K562 (cell line): ENCODE data around the gene BRPF1. TPM values are rescaled to one million over a fixed set of nuclear protein-coding genes. Genes with fewer than 3 reads are reported as not detected.

Experiments
- ATAC-seq: fragments of 200-7000 bp; cut with Tn5 transposase; 3 replicates; pipeline ENCODE4 v1.9.1; 2020; ENCODE audit warnings: moderate library complexity
- BruUV-seq: library from RNA; stranded (reverse); fragments of 400-500 nt; replicated peaks from 2 replicates; lab custom pipeline; 2021; lab: Mats Ljungman, UMichigan
- CTCF ChIA-PET: fragments of 300-600 bp; formaldehyde crosslinking; extraction: SDS; loops from one replicate; lab custom pipeline; 2021; ENCODE audit warnings: low intra/inter-chr PET ratio; lab: Yijun Ruan, JAX
- POLR2A ChIA-PET: fragments of 300-600, 350-650 bp; sonication (Branson Sonifier 250); formaldehyde crosslinking; extraction: SDS; loops from one replicate; lab custom pipeline; 2021; ENCODE audit warnings: antibody characterized with exemption, inconsistent platforms; lab: Yijun Ruan, JAX
- DNase-seq, 4 experiments: peaks; one replicate each; pipeline versions ENCODE4 v3.0.0 to v3.0.0-alpha.2; 2011 to 2018; ENCODE audit warnings: low spot score in 3 of 4, mixed read lengths in 3 of 4; ENCODE audit errors: extremely low read depth in 1 of 4
- FAIRE-seq: peaks from 2 replicates; lab custom pipeline; 2011; peaks lifted over from hg19 to GRCh38; lab: Jason Lieb, UNC
- H2AFZ ChIP-seq: 2 replicates; pipeline ENCODE4 v1.6.0; 2011; ENCODE audit warnings: low read depth, low read length, control low read depth, inconsistent platforms
- H3K27ac ChIP-seq: fragments of 200-600 bp; 3 replicates; pipeline ENCODE4 v1.8.0; 2011; ENCODE audit warnings: low read depth, mild to moderate bottlenecking, control low read depth, inconsistent platforms, low read length, moderate library complexity, mixed read lengths; ENCODE audit errors: extremely low read depth
- H3K27me3 ChIP-seq, 2 experiments: fragments of 300-600 bp in 1 of 2; 2 replicates in 1 of 2; 3 replicates in 1 of 2; pipeline versions ENCODE4 v1.6.0 to v1.8.0; 2011; ENCODE audit warnings: inconsistent platforms in 2 of 2, low read length in 2 of 2, mild to moderate bottlenecking in 1 of 2, mixed read lengths in 1 of 2, moderate library complexity in 1 of 2; ENCODE audit not compliant: control insufficient read depth in 2 of 2, insufficient read depth in 2 of 2
- H3K36me3 ChIP-seq: fragments of 300-600 bp; 3 replicates; pipeline ENCODE4 v1.8.0; 2011; ENCODE audit warnings: mild to moderate bottlenecking, low read length, inconsistent platforms; ENCODE audit not compliant: control insufficient read depth, insufficient read depth
- H3K4me1 ChIP-seq, 2 experiments: fragments of 200-600 bp in 1 of 2; replicated peaks in 1 of 2; 2 replicates in 1 of 2; 3 replicates in 1 of 2; pipeline versions ENCODE4 v1.5.1 to v1.8.0; 2011; ENCODE audit warnings: inconsistent platforms in 2 of 2, low read length in 2 of 2, mild to moderate bottlenecking in 1 of 2, mixed read lengths in 1 of 2, moderate library complexity in 1 of 2; ENCODE audit not compliant: control insufficient read depth in 2 of 2, insufficient read depth in 2 of 2
- H3K4me2 ChIP-seq: 2 replicates; pipeline ENCODE4 v1.6.1; 2011; ENCODE audit warnings: low read length, control low read depth, inconsistent platforms, mixed read lengths; ENCODE audit not compliant: insufficient read depth
- H3K4me3 ChIP-seq: fragments of 200-600 bp; sonication (generic), shearing (Covaris generic); 2 replicates; pipeline ENCODE4 v1.5.1; 2016; ENCODE audit warnings: control low read depth, inconsistent platforms
- H3K79me2 ChIP-seq: fragments of 200-600 bp; 3 replicates; pipeline ENCODE4 v1.8.0; 2011; ENCODE audit warnings: low read length, inconsistent platforms; ENCODE audit not compliant: control insufficient read depth, insufficient read depth
- H3K9ac ChIP-seq, 2 experiments: 2 replicates each; pipeline versions ENCODE4 v1.6.0 to v1.6.1; 2011; ENCODE audit warnings: low read depth in 2 of 2, low read length in 2 of 2, control low read depth in 1 of 2, inconsistent platforms in 1 of 2, mild to moderate bottlenecking in 1 of 2, mixed read lengths in 1 of 2; ENCODE audit not compliant: insufficient read depth in 1 of 2
- H3K9me1 ChIP-seq: one replicate; pipeline ENCODE4 v1.6.0; 2011; ENCODE audit warnings: inconsistent platforms, mild to moderate bottlenecking, low read length, moderate library complexity; ENCODE audit not compliant: control insufficient read depth, insufficient read depth
- H3K9me3 ChIP-seq: replicated peaks from 2 replicates; pipeline ENCODE4 v1.5.1; 2011; ENCODE audit warnings: low read depth, low read length, inconsistent platforms; ENCODE audit not compliant: control insufficient read depth, insufficient read depth
- H4K20me1 ChIP-seq: replicated peaks from 2 replicates; pipeline ENCODE4 v1.6.1; 2011; ENCODE audit warnings: low read length, inconsistent platforms, mixed read lengths; ENCODE audit not compliant: control insufficient read depth, insufficient read depth
- EHMT2 ChIP-seq: fragments of 450-650 bp; IDR thresholded peaks from 2 replicates; pipeline ENCODE4 v1.6.1; 2018; ENCODE audit warnings: antibody characterized with exemption
- OTX1 ChIP-seq: fragments of 450-650 bp; formaldehyde crosslinking; IDR thresholded peaks from 2 replicates; pipeline ENCODE4 v1.4.0; 2022; ENCODE audit warnings: mild to moderate bottlenecking
- ZBTB17 ChIP-seq: fragments of 450-650 bp; formaldehyde crosslinking; IDR thresholded peaks from 2 replicates; pipeline ENCODE4 v1.4.0; 2020; ENCODE audit warnings: mild to moderate bottlenecking
- ZNF699 ChIP-seq: fragments of 250-450 bp; sonication (Bioruptor Pico); IDR thresholded peaks from 2 replicates; pipeline ENCODE4 v1.8.0; 2021; ENCODE audit warnings: mild to moderate bottlenecking, moderate library complexity; ENCODE audit not compliant: insufficient replicate concordance
- WGBS: fragments of 100-300 bp; shearing (Covaris generic); methylation state at CpG from one replicate; pipeline ENCODE4 v1.1.6; 2016; ENCODE audit warnings: low coverage, mixed read lengths; ENCODE audit not compliant: insufficient coverage; ENCODE audit errors: missing lambda C conversion rate; 5-methylcytosine and 5-hydroxymethylcytosine counted together
- in situ Hi-C: fragments of 300-500 bp; cut with MboI; formaldehyde crosslinking; loops from 4 replicates; pipeline ENCODE4 v1.15.0; 2018; ENCODE audit warnings: inconsistent platforms, mixed read lengths
- intact Hi-C: fragments of 100-400 bp; cut with micrococcal nuclease; formaldehyde crosslinking; loops from 2 replicates; pipeline ENCODE4 v1.14.2; 2022
- polyA plus RNA-seq, 8 experiments: library from polyadenylated mRNA; depleted of rRNA in 4 of 8; stranded (reverse) in 5 of 8; unstranded in 3 of 8; fragments of >200 nt; fragmentation: Nextera tagmentation in 2 of 8; fragmentation: Illumina TruSeq in 1 of 8; extraction: Ambion mirVana in 2 of 8; extraction: Trizol in 1 of 8; gene quantifications; 2 replicates each; pipeline versions ENCODE4 v1.2.1 to v1.2.3, GENCODE V29; 2011 to 2014; ENCODE audit warnings: inconsistent platforms in 1 of 8, missing spikeins in 1 of 8
- total RNA-seq, 7 experiments: library from RNA; depleted of rRNA in 6 of 7; stranded (reverse); fragments of >200 nt in 6 of 7; fragmentation: Illumina TruSeq in 2 of 7; extraction: Trizol in 2 of 7; gene quantifications; 2 replicates each; pipeline versions ENCODE4 v1.2.1 to v1.2.3, GENCODE V29; 2011 to 2021; ENCODE audit warnings: low replicate concordance in 1 of 7
- TF ChIP-seq, protein P1 (sequence below): sonication (generic); formaldehyde crosslinking; IDR thresholded peaks from 2 replicates; pipeline ENCODE4 v1.8.0; 2023; ENCODE audit warnings: missing genetic modification reagents, mild to moderate bottlenecking, borderline replicate concordance
- TF ChIP-seq, protein P2 (sequence below), 2 experiments: fragments of 450-650 bp in 1 of 2; IDR thresholded peaks; 2 replicates each; pipeline ENCODE4 v1.6.1; 2011 to 2017; ENCODE audit warnings: low read depth in 2 of 2, antibody characterized with exemption in 1 of 2, borderline replicate concordance in 1 of 2, low read length in 1 of 2, mild to moderate bottlenecking in 1 of 2, mixed read lengths in 1 of 2; ENCODE audit not compliant: control insufficient read depth in 1 of 2

Gene BRPF1
- total and polyA plus RNA-seq, 9 of the 15 experiments (the other 6 are each of a cell fraction or from before 2014, with no cell fraction given), result 1.1 to 40.2 (median 23.5) TPM

DNA sequence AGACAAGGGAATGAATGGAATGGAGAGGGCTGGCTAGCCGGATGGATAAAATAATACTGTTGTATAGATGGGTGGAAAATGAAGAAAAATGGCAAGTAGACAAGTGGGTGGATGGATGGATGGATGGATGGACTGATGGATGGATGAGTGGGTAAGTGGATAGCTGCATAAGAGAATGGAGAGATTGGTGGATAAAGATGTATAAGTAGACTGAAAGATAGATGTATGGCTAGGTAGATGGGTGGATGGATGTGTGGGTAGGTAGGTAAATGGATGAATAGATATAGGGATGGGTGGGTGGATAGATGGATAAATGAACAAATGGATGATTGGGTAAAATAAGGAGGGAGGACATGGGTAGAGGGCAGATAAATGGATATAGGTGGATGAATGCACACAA is 14.0 kb upstream of the BRPF1 start:
- H3K27ac ChIP-seq, result no peak overlapping the region
- H2AFZ ChIP-seq, result no peak overlapping the region
- WGBS, result 25% methylated on average over 1 of the region's 1 CpG
- no peak for TF ChIP-seq ZNF699 (CRISPR knock-in tag)
- TF ChIP-seq EHMT2, result peak; percentile 58
- TF ChIP-seq, protein P1, sequence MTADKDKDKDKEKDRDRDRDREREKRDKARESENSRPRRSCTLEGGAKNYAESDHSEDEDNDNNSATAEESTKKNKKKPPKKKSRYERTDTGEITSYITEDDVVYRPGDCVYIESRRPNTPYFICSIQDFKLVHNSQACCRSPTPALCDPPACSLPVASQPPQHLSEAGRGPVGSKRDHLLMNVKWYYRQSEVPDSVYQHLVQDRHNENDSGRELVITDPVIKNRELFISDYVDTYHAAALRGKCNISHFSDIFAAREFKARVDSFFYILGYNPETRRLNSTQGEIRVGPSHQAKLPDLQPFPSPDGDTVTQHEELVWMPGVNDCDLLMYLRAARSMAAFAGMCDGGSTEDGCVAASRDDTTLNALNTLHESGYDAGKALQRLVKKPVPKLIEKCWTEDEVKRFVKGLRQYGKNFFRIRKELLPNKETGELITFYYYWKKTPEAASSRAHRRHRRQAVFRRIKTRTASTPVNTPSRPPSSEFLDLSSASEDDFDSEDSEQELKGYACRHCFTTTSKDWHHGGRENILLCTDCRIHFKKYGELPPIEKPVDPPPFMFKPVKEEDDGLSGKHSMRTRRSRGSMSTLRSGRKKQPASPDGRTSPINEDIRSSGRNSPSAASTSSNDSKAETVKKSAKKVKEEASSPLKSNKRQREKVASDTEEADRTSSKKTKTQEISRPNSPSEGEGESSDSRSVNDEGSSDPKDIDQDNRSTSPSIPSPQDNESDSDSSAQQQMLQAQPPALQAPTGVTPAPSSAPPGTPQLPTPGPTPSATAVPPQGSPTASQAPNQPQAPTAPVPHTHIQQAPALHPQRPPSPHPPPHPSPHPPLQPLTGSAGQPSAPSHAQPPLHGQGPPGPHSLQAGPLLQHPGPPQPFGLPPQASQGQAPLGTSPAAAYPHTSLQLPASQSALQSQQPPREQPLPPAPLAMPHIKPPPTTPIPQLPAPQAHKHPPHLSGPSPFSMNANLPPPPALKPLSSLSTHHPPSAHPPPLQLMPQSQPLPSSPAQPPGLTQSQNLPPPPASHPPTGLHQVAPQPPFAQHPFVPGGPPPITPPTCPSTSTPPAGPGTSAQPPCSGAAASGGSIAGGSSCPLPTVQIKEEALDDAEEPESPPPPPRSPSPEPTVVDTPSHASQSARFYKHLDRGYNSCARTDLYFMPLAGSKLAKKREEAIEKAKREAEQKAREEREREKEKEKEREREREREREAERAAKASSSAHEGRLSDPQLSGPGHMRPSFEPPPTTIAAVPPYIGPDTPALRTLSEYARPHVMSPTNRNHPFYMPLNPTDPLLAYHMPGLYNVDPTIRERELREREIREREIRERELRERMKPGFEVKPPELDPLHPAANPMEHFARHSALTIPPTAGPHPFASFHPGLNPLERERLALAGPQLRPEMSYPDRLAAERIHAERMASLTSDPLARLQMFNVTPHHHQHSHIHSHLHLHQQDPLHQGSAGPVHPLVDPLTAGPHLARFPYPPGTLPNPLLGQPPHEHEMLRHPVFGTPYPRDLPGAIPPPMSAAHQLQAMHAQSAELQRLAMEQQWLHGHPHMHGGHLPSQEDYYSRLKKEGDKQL (CRISPR knock-in tag), result no peak
- TF ChIP-seq, protein P2, sequence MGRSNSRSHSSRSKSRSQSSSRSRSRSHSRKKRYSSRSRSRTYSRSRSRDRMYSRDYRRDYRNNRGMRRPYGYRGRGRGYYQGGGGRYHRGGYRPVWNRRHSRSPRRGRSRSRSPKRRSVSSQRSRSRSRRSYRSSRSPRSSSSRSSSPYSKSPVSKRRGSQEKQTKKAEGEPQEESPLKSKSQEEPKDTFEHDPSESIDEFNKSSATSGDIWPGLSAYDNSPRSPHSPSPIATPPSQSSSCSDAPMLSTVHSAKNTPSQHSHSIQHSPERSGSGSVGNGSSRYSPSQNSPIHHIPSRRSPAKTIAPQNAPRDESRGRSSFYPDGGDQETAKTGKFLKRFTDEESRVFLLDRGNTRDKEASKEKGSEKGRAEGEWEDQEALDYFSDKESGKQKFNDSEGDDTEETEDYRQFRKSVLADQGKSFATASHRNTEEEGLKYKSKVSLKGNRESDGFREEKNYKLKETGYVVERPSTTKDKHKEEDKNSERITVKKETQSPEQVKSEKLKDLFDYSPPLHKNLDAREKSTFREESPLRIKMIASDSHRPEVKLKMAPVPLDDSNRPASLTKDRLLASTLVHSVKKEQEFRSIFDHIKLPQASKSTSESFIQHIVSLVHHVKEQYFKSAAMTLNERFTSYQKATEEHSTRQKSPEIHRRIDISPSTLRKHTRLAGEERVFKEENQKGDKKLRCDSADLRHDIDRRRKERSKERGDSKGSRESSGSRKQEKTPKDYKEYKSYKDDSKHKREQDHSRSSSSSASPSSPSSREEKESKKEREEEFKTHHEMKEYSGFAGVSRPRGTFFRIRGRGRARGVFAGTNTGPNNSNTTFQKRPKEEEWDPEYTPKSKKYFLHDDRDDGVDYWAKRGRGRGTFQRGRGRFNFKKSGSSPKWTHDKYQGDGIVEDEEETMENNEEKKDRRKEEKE (IDR thresholded peaks at IDR 0.05; ENCODE audit: borderline replicate concordance in 1 of 2, control insufficient read depth in 1 of 2, low read depth in 2 of 2, low read length in 1 of 2), result 0 out of 4 replicates have a peak, but pooled peaks of 1 of the 2 experiments have one; percentile 16
- TF ChIP-seq OTX1 (CRISPR knock-in tag), result no peak
- TF ChIP-seq ZBTB17 (CRISPR knock-in tag), result no peak
- H3K4me3 ChIP-seq, result no peak overlapping the region
- no TSS peak for BruUV-seq
- no peak overlapping the region for H3K4me2 ChIP-seq
- no peaks in the 10 kb centered on the region for H3K9me3 ChIP-seq
- no peak for FAIRE-seq
- no peak for ATAC-seq
- H3K9me1 ChIP-seq, result no peaks in the 10 kb centered on the region
- H3K36me3 ChIP-seq, result no peaks in the 10 kb centered on the region
- H3K9ac ChIP-seq, result no peak overlapping the region
- H3K4me1 ChIP-seq, result peaks cover 5 to 10% of the 10 kb centered on the region in 2 experiments; a peak in 4 of 5 replicates
- POLR2A ChIA-PET, result interaction anchor here (0.6 to 1.1 kb wide), 5 partner anchors 8 to 1320 kb away, joined by 3 to 4 read pairs (median 3); partner anchors contain the start of gene BRPF1
- no peaks in the 10 kb centered on the region for H3K79me2 ChIP-seq
- in situ Hi-C loops (no loop called here), intact Hi-C loops (loop anchor here (5.0 to 10.0 kb wide), 7 partner anchors 75 to 363 kb away; partner anchors contain the start of genes ARPC4, CRELD1, FANCD2 and RPUSD3)
- no peak for DNase-seq
- H3K27me3 ChIP-seq, result peaks cover 23 to 25% of the 10 kb centered on the region in 2 experiments
- H4K20me1 ChIP-seq, result no peaks in the 10 kb centered on the region
- CTCF ChIA-PET, result no interaction called here
